Stromal cell of bone marrow (primary cell): Measurements from ENCODE around the gene MARVELD1.
"Not testable (repeated sequence)": the region's sequence is repeated elsewhere in the genome, so short reads cannot be mapped to it uniquely, and the experiment has no call there.

Experiments used
- DNase-seq: peaks from one replicate; pipeline ENCODE4 v3.0.0-alpha.2; 2012; ENCODE audit warnings: low read depth

MARVELD1 gene

DNA sequence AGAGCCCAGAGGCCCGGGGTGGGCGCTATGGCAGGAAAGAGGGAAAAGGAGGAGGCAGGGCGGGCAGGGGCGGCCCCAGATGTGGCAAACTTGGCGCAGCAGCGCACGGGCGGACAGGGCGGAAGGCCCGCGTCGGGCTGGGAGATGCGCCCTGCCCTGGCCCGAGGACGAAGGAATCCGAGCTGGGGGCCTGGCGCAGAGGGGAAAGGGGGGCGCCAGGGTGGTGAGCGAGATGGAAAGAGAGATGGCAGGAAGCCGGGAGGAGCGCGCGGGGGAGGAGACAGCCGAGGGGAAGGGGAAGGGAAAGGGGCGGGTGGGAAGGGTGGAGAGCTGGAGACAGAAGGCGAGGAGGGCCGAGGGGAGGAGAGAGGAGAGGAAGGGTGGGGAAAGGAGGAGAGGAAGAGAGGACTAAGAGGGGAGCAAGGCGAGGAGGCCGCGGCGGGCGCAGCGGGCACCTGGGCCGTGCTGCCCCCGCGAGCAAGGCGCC lies at the start of gene MARVELD1:
MARVELD1 (plus strand) TSS at position 392 of the 487 bp plus-strand sequence. CDS start 147 bp downstream, outside the sequence.
- peak; percentile 70 for DNase-seq

GRCh38 chr10:97664282-97664850 lies 49.2 kb upstream of the MARVELD1 start:
- DNase-seq = no peak

DNA sequence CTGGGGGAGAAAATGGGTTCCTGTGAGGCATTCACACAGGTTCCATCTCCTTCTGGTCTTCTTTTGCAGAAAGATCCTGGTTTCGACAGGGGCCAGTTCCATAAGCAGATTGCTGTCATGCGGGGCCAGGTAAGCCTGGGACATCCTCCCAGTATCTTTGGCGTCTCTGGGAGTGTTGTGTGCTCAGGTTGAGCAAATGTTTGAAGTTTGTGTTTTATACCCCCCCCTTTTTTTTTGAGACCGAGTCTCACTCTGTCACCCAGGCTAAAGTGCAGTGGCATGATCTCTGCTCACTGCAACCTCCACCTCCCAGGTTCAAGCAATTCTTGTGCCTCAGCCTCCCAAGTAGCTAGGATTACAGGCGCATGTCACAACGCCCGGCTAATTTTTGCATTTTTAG lies 46.5 kb upstream of the MARVELD1 start:
- DNase-seq = no peak

- DNase-seq = no peak
Measured at GRCh38 chr10:97667463-97667862, 46.1 kb upstream of the MARVELD1 start.

GRCh38 chr10:97669571-97669970 lies 44.0 kb upstream of the MARVELD1 start:
- no peak for DNase-seq

- peak; percentile 45 for DNase-seq
Measured at GRCh38 chr10:97673736-97674525, 39.6 kb upstream of the MARVELD1 start.

DNA sequence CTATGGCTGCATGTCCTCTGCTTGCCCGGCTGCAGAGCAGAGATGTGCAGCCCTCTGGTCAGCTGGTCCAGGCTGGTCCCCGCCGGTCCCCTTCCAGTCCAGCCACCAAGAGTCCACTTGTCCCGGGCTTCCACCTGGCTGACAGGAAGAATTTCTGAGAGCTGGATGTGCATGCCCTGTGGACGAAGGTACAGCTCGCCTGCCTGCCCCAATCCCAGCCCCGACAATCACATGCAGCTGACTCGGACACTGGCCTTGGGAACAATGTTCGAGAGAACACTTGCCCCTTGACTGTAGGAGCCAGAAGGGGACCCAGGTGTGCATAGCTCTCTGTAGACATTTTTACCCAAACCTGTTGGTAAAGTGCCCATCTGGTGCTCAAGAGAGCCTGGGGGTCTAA lies 38.3 kb upstream of the MARVELD1 start:
- DNase-seq = no peak

DNA sequence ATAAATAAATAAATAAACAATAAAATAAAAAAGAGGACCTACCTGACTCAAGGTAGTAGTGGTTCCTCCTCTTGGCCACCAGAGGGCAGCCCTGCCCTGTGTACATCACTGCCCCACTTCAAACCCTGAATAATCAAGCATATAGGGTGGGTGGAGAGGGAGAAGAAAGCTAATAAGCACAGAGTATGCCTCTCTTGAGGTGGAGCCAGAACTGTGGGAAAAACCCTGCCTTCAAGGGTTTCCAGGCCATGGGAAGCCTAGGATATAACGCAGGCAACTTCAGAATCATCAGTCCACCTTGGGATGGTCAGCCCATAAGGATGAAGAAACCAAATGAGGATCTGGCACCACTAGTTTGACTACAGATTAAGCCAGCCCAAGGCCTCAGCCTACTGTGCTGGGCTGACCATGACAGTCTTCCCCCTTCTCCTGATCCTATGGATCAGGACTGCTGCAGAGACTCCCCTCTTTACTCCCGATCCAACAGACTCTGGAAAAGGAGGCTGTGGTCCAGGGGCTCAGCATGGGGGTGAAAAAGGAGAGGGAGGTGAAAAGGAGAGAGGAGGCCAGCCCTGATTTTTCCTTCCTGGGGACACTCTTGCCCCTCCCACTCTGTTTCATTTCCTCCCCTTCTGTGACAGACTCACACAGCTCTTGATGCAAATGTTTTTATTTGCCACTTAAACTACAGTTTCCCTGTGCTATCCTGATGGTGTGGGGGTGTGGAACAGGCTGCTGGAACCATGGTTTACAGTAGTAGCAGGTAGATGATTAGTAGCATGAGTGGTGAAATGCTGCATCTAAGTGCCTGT lies 36.6 kb upstream of the MARVELD1 start:
- DNase-seq = no peak

- DNase-seq = no peak
Measured at GRCh38 chr10:97679594-97679993, 33.9 kb upstream of the MARVELD1 start.

- no peak for DNase-seq
Measured at GRCh38 chr10:97682042-97682441, 31.5 kb upstream of the MARVELD1 start.

DNA sequence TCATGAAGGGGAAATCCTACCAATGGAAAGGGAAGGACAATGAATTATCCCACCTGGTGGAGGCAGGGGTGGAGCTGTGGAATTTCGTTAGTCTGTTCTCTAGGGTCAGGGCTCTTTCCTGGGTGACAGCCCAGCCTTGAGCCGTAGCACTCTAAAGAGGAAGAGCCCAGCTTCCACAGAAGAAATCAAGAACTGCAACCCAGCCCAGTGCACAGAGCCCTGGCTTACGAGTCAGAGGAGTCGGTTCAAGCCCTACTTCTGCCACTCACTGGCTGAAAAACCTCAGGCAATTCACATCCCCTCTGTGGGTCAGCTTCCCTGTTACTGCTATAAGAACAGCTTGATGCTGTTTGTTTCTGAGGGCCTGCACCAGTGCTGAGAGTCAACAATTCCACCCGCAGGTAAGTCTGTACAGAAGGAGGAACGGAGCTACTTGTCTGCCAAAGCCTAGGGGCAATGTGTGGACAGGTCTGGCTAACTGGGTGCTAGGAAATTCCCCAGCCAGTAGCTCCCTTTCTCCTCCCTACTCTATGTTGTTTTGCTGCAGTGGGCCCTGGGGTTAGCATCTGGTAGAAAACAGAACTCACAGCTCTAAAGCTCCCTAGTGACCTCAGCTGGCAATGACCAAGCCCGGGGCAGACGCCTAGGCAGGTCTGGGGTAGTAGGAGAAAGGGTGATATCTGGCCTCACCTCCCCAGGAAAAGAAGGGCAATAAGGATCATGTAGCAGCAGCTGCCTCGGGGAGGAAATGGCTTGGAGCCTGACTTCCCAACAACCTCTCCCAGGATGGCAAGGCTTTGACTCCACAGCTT lies 29.8 kb upstream of the MARVELD1 start:
- DNase-seq = no peak

DNA sequence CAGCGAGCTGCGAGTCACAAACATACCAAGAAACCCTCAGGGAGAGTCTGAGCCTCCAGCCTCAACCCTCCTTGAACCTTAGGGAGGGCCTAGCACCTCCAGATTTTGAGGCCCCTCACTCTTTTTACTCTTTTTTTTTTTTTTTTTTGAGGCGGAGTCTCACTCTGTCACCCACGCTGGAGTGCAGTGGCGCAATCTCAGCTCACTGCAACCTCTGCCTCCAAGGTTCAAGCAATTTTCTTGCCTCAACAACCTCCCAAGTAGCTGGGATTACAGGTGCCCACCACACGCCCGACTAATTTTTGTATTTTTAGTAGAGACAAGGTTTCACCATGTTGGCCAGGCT lies 29.2 kb upstream of the MARVELD1 start:
- not testable (repeated sequence) for DNase-seq

- DNase-seq = no peak
Measured at GRCh38 chr10:97684866-97685394, 28.6 kb upstream of the MARVELD1 start.

DNA sequence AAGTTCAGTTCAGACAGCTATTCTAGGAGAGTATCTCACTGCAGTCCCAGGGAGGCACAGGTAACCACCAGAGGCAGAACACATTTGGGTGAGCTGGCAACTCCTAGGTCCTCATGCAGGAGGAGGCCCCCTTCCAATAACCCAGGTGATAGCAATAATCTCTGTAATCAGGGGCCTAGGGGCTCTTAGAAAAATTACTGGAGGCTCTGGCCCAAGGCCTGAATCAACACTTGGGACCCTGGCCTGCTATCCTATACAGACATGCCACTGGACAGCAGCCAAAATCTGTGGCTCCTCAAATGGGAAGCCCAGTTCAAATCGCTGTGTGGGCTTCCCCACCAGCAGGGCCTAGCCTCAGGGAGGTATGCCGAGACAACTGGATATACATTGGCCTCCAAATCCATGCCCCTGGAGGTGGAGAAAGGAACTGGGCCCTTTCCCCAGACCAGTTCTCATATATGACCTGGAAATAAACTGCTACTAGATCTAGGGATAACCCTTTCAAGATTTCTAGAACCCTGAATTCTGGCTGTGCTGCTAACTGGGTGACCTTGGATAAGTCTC lies 28.1 kb upstream of the MARVELD1 start:
- no peak for DNase-seq

GRCh38 chr10:97686301-97686961 lies 27.1 kb upstream of the MARVELD1 start:
- DNase-seq = no peak

GRCh38 chr10:97686962-97687784 lies 26.4 kb upstream of the MARVELD1 start, which contains the start of gene AVPI1:
AVPI1 (minus strand) TSS chr10:97687241; CDS start chr10:97679905, 7,336 bp downstream.
- DNase-seq = peak; percentile 94

GRCh38 chr10:97687785-97688781 lies 25.4 kb upstream of the MARVELD1 start:
- DNase-seq = peak; percentile 87

DNA sequence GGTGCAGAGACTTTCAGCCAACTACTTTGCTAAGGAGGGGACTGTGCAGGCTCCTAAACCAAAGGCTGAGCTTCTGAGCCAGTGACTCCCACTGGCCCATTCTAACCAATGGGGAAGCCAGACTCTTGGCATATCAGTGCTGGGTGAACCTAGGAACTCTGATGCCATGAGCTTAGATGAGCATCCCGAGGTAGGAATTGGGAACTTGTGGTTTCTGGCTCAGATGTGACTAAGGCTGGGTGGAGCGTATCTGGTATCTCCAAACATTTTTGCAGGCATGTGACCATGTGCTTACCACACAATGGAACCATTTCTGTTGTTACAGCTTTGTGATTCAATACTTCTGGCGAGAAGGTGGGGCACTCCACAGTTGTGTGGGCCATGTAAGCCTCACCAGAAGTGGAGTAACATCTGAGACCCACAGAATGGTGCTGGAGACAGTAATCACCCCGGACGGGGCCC lies 23.9 kb upstream of the MARVELD1 start:
- DNase-seq = peak; percentile 99
